ENCODE results near the gene DIO3. TPM values are rescaled to one million over a fixed set of nuclear protein-coding genes. Genes with fewer than 3 reads are reported as not detected.

Gene DIO3
- polyA plus RNA-seq, 1 donor from 2014 or later, result 49.2 TPM

DNA sequence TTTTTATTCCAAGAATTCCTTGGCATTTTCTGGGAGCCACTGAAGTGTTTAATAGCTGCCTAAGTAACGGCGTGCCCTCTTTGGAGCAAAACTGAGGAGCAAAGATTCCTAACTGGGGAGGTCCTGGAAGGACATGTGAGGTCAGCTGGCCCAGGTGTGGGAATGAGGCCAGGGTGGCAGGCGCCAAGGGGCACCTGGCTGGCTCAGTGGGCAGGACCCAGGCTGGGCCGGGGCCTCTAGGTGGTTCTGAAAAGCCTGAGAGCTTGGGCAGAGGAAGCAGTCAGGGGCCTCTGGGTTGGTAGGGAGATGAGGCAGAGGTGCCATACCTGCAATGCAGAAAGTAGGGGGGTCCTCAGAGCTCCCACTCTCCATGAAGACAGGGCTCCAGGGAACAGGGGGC, 27.1 kb upstream of the DIO3 start:
- no peaks in the 10 kb centered on the region for H3K27me3 ChIP-seq (ENCODE audit: insufficient read depth, low read depth, low read length)
- no peaks in the 10 kb centered on the region for H3K9me3 ChIP-seq (ENCODE audit: low read length)
- H3K36me3 ChIP-seq (ENCODE audit: insufficient read depth, low read length), result no peaks in the 10 kb centered on the region
- no peak overlapping the region for H3K27ac ChIP-seq (ENCODE audit: low read length)
- H3K4me2 ChIP-seq (ENCODE audit: low read length), result no peak overlapping the region
- no peaks in the 10 kb centered on the region for H3K79me2 ChIP-seq (replicated peaks; ENCODE audit: insufficient read depth, low read length)
- no peak overlapping the region for H3K9ac ChIP-seq (ENCODE audit: low read length)
- no peak overlapping the region for H3K4me3 ChIP-seq (ENCODE audit: low read length)
- no peaks in the 10 kb centered on the region for H3K9me2 ChIP-seq (ENCODE audit: insufficient read depth, low read length)
- H2AFZ ChIP-seq (ENCODE audit: low read depth, low read length), result no peak overlapping the region
- no peak for TF ChIP-seq RAD21 (conservative IDR thresholded peaks at IDR 0.05)
- TF ChIP-seq EZH2 (IDR thresholded peaks at IDR 0.05; ENCODE audit: borderline replicate concordance, insufficient read depth, low read length, poor library complexity, severe bottlenecking), result no peak
- H4K20me1 ChIP-seq (ENCODE audit: insufficient read depth), result no peaks in the 10 kb centered on the region
- no peaks in the 10 kb centered on the region for H3F3A ChIP-seq (ENCODE audit: insufficient read depth, low read length, poor library complexity, severe bottlenecking)

- H3K27me3 ChIP-seq (ENCODE audit: insufficient read depth, low read depth, low read length), result no peaks in the 10 kb centered on the region
- H3K9me3 ChIP-seq (ENCODE audit: low read length), result no peaks in the 10 kb centered on the region
- TF ChIP-seq POLR2AphosphoS5 (IDR thresholded peaks at IDR 0.05), result no peak
- TF ChIP-seq TAF1 (IDR thresholded peaks at IDR 0.05; ENCODE audit: low read depth), result no peak
- TF ChIP-seq SMC3 (conservative IDR thresholded peaks at IDR 0.05; ENCODE audit: poor library complexity), result no peak
- no peak for TF ChIP-seq RAD21 (conservative IDR thresholded peaks at IDR 0.05)
- no peak for TF ChIP-seq EZH2 (IDR thresholded peaks at IDR 0.05; ENCODE audit: borderline replicate concordance, insufficient read depth, low read length, poor library complexity, severe bottlenecking)
- TF ChIP-seq, protein P1, sequence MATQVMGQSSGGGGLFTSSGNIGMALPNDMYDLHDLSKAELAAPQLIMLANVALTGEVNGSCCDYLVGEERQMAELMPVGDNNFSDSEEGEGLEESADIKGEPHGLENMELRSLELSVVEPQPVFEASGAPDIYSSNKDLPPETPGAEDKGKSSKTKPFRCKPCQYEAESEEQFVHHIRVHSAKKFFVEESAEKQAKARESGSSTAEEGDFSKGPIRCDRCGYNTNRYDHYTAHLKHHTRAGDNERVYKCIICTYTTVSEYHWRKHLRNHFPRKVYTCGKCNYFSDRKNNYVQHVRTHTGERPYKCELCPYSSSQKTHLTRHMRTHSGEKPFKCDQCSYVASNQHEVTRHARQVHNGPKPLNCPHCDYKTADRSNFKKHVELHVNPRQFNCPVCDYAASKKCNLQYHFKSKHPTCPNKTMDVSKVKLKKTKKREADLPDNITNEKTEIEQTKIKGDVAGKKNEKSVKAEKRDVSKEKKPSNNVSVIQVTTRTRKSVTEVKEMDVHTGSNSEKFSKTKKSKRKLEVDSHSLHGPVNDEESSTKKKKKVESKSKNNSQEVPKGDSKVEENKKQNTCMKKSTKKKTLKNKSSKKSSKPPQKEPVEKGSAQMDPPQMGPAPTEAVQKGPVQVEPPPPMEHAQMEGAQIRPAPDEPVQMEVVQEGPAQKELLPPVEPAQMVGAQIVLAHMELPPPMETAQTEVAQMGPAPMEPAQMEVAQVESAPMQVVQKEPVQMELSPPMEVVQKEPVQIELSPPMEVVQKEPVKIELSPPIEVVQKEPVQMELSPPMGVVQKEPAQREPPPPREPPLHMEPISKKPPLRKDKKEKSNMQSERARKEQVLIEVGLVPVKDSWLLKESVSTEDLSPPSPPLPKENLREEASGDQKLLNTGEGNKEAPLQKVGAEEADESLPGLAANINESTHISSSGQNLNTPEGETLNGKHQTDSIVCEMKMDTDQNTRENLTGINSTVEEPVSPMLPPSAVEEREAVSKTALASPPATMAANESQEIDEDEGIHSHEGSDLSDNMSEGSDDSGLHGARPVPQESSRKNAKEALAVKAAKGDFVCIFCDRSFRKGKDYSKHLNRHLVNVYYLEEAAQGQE (IDR thresholded peaks at IDR 0.05; ENCODE audit: borderline replicate concordance), result no peak
- no peak for TF ChIP-seq EP300 (conservative IDR thresholded peaks at IDR 0.05; ENCODE audit: poor library complexity, severe bottlenecking)
- no peak for TF ChIP-seq CTCF (IDR thresholded peaks at IDR 0.05; ENCODE audit: poor library complexity, severe bottlenecking)
- no peak for TF ChIP-seq MXI1 (conservative IDR thresholded peaks at IDR 0.05; ENCODE audit: poor library complexity, severe bottlenecking)
- H3K36me3 ChIP-seq (ENCODE audit: insufficient read depth, low read length), result no peaks in the 10 kb centered on the region
- H3K4me2 ChIP-seq (ENCODE audit: low read length), result no peak overlapping the region
- H3F3A ChIP-seq (ENCODE audit: insufficient read depth, low read length, poor library complexity, severe bottlenecking), result no peaks in the 10 kb centered on the region
- H3K9ac ChIP-seq (ENCODE audit: low read length), result no peak overlapping the region
- no peak overlapping the region for H2AFZ ChIP-seq (ENCODE audit: low read depth, low read length)
- H3K9me2 ChIP-seq (ENCODE audit: insufficient read depth, low read length), result no peaks in the 10 kb centered on the region
- no peak overlapping the region for H3K4me3 ChIP-seq (ENCODE audit: low read length)
- no peaks in the 10 kb centered on the region for H4K20me1 ChIP-seq (ENCODE audit: insufficient read depth)
- H3K27ac ChIP-seq (ENCODE audit: low read length), result no peak overlapping the region
- no peaks in the 10 kb centered on the region for H3K79me2 ChIP-seq (replicated peaks; ENCODE audit: insufficient read depth, low read length)
Measured at GRCh38 chr14:101535232-101535631, 26.1 kb upstream of the DIO3 start.

Data from neural cell (in vitro differentiated cells).